Breast epithelium (tissue), 3 donors: ENCODE results near the gene MINDY2.

Experiments used
- POLR2A ChIP-seq: fragments of 450-650 bp; IDR thresholded peaks from one replicate; pipeline ENCODE4 v1.6.1; 2016; ENCODE audit warnings: antibody characterized with exemption, mild to moderate bottlenecking, moderate library complexity
- POLR2AphosphoS5 ChIP-seq, 3 donors: sonication (generic); formaldehyde crosslinking; IDR thresholded peaks; one replicate each; pipeline ENCODE4 v1.6.1; 2017; ENCODE audit warnings: antibody characterized with exemption in 3 of 3
- TF ChIP-seq, protein P1 (sequence below), 3 donors: fragments of 450-650 bp; IDR thresholded peaks; one replicate each; pipeline ENCODE4 v1.5.1; 2016 to 2017; ENCODE audit warnings: antibody characterized with exemption in 3 of 3, mild to moderate bottlenecking in 3 of 3, moderate library complexity in 3 of 3

- TF ChIP-seq, protein P1, sequence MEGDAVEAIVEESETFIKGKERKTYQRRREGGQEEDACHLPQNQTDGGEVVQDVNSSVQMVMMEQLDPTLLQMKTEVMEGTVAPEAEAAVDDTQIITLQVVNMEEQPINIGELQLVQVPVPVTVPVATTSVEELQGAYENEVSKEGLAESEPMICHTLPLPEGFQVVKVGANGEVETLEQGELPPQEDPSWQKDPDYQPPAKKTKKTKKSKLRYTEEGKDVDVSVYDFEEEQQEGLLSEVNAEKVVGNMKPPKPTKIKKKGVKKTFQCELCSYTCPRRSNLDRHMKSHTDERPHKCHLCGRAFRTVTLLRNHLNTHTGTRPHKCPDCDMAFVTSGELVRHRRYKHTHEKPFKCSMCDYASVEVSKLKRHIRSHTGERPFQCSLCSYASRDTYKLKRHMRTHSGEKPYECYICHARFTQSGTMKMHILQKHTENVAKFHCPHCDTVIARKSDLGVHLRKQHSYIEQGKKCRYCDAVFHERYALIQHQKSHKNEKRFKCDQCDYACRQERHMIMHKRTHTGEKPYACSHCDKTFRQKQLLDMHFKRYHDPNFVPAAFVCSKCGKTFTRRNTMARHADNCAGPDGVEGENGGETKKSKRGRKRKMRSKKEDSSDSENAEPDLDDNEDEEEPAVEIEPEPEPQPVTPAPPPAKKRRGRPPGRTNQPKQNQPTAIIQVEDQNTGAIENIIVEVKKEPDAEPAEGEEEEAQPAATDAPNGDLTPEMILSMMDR (IDR thresholded peaks at IDR 0.05), result no peak
- TF ChIP-seq POLR2AphosphoS5 (IDR thresholded peaks at IDR 0.05), result no peak
- no peak for TF ChIP-seq POLR2A
Observed at GRCh38 chr15:58840048-58840447, 68.9 kb downstream of the MINDY2 start.
